Measurements from ENCODE around the gene ISOC1.

ISOC1 gene

GRCh38 chr5:129122560-129122959 is 28.0 kb downstream of the ISOC1 start:
- no peaks in the 10 kb centered on the region for H3K9me3 ChIP-seq (replicated peaks in 1 of 2; ENCODE audit: control insufficient read depth in 2 of 2, insufficient read depth in 1 of 2, low read depth in 1 of 2, low read length in 2 of 2)
- H2BK120ac ChIP-seq (ENCODE audit: low read depth, low read length), result no peak overlapping the region
- H3K27me3 ChIP-seq (ENCODE audit: control insufficient read depth in 3 of 3, insufficient read depth in 3 of 3, low read depth in 1 of 3, low read length in 3 of 3), result no peaks in the 10 kb centered on the region
- no peak for DNase-seq (ENCODE audit: low spot score)
- no peak overlapping the region for H2AK5ac ChIP-seq (ENCODE audit: low read depth, low read length)
- H3K14ac ChIP-seq (ENCODE audit: low read length), result no peak overlapping the region
- H2AFZ ChIP-seq (ENCODE audit: low read length), result no peak overlapping the region
- no peak overlapping the region for H3K18ac ChIP-seq (ENCODE audit: low read length)
- H3K4me2 ChIP-seq (ENCODE audit: insufficient read depth, low read length, poor library complexity, severe bottlenecking), result no peak overlapping the region
- H3K27ac ChIP-seq (replicated peaks; ENCODE audit: low read length), result no peak overlapping the region
- no peak overlapping the region for H4K91ac ChIP-seq (ENCODE audit: low read depth, low read length, poor library complexity)
- H3K4me1 ChIP-seq (ENCODE audit: control insufficient read depth in 2 of 2, insufficient read depth in 1 of 2, low read depth in 1 of 2, low read length in 2 of 2), result no peaks in the 10 kb centered on the region
- H3K79me1 ChIP-seq (ENCODE audit: low read depth, low read length), result no peaks in the 10 kb centered on the region
- no peaks in the 10 kb centered on the region for H3K36me3 ChIP-seq (replicated peaks in 1 of 2; ENCODE audit: control insufficient read depth in 2 of 2, insufficient read depth in 2 of 2, low read length in 2 of 2)
- H3K9ac ChIP-seq (ENCODE audit: low read depth, low read length, poor library complexity), result no peak overlapping the region
- H3K23ac ChIP-seq (ENCODE audit: low read depth, low read length, poor library complexity), result no peak overlapping the region
- no peak overlapping the region for H3K4me3 ChIP-seq (ENCODE audit: low read length in 2 of 2)
- no peak overlapping the region for H2BK15ac ChIP-seq (ENCODE audit: low read length)
- H2BK5ac ChIP-seq (ENCODE audit: low read length), result no peak overlapping the region
- no peak overlapping the region for H2BK12ac ChIP-seq (ENCODE audit: low read length)
- no peak overlapping the region for H4K8ac ChIP-seq (ENCODE audit: low read depth, low read length)
- no peak overlapping the region for H3K4ac ChIP-seq (ENCODE audit: low read length)

DNA sequence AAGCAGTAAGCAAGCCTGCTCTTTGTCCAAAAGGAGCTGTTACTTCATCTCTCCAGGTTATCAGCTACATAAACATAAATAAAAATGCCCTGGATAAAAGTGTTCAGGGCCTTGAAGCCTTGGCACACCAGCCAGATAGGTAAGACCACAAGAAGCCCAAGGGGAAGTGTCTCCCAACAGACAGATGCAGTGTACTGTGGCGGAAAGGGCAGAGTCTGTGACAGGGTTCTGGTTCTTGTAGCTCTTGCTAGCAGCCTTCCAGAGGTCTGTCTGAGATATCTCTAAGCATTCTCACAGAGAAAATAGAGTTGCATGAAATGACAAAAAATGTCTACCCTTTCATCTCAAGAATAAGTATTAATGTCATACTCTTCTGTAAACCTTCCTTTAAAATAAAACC is 30.1 kb downstream of the ISOC1 start:
- no peak overlapping the region for H2BK15ac ChIP-seq (ENCODE audit: low read length)
- no peaks in the 10 kb centered on the region for H3K4me1 ChIP-seq (ENCODE audit: control insufficient read depth in 2 of 2, insufficient read depth in 1 of 2, low read depth in 1 of 2, low read length in 2 of 2)
- no peak overlapping the region for H3K4me3 ChIP-seq (ENCODE audit: low read length in 2 of 2)
- no peaks in the 10 kb centered on the region for H3K36me3 ChIP-seq (replicated peaks in 1 of 2; ENCODE audit: control insufficient read depth in 2 of 2, insufficient read depth in 2 of 2, low read length in 2 of 2)
- no peaks in the 10 kb centered on the region for H3K27me3 ChIP-seq (ENCODE audit: control insufficient read depth in 3 of 3, insufficient read depth in 3 of 3, low read depth in 1 of 3, low read length in 3 of 3)
- no peak overlapping the region for H4K8ac ChIP-seq (ENCODE audit: low read depth, low read length)
- no peak overlapping the region for H3K14ac ChIP-seq (ENCODE audit: low read length)
- no CpG with 5 or more reads among the region's 1 CpG for WGBS, 2 donors (ENCODE audit: extremely low coverage in 2 of 2, insufficient read length in 2 of 2, insufficient replicate concordance in 1 of 2)
- no peak overlapping the region for H3K27ac ChIP-seq (replicated peaks; ENCODE audit: low read length)
- H2AFZ ChIP-seq (ENCODE audit: low read length), result no peak overlapping the region
- no peaks in the 10 kb centered on the region for H3K9me3 ChIP-seq (replicated peaks in 1 of 2; ENCODE audit: control insufficient read depth in 2 of 2, insufficient read depth in 1 of 2, low read depth in 1 of 2, low read length in 2 of 2)
- H3K9ac ChIP-seq (ENCODE audit: low read depth, low read length, poor library complexity), result no peak overlapping the region
- H2BK120ac ChIP-seq (ENCODE audit: low read depth, low read length), result no peak overlapping the region
- no peak overlapping the region for H3K18ac ChIP-seq (ENCODE audit: low read length)
- no peak overlapping the region for H3K4me2 ChIP-seq (ENCODE audit: insufficient read depth, low read length, poor library complexity, severe bottlenecking)
- no peaks in the 10 kb centered on the region for H3K79me1 ChIP-seq (ENCODE audit: low read depth, low read length)
- H2BK5ac ChIP-seq (ENCODE audit: low read length), result no peak overlapping the region
- H3K4ac ChIP-seq (ENCODE audit: low read length), result no peak overlapping the region
- H4K91ac ChIP-seq (ENCODE audit: low read depth, low read length, poor library complexity), result no peak overlapping the region
- no peak for DNase-seq (ENCODE audit: low spot score)
- no peak overlapping the region for H3K23ac ChIP-seq (ENCODE audit: low read depth, low read length, poor library complexity)
- H2BK12ac ChIP-seq (ENCODE audit: low read length), result no peak overlapping the region
- no peak overlapping the region for H2AK5ac ChIP-seq (ENCODE audit: low read depth, low read length)

DNA sequence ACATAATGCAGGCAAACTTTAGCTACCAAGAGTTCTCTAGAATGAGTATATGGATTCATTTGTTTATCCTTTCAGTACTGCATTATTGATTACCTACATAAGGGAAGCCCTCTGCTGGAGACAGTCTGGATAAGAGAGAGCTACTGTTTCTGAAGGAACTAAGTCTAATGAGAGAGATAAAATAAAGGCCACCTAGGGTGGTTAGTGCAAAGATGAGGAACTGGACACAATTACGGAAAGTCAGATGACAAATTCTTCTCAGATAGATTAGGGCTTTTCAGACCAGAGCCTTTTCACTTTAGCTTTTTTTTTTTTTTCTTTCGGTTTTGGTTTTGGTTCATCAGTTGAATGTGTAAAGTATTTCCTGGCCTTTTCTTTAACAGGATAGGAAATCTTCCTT is 31.3 kb downstream of the ISOC1 start:
- no peak for DNase-seq (ENCODE audit: low spot score)

DNA sequence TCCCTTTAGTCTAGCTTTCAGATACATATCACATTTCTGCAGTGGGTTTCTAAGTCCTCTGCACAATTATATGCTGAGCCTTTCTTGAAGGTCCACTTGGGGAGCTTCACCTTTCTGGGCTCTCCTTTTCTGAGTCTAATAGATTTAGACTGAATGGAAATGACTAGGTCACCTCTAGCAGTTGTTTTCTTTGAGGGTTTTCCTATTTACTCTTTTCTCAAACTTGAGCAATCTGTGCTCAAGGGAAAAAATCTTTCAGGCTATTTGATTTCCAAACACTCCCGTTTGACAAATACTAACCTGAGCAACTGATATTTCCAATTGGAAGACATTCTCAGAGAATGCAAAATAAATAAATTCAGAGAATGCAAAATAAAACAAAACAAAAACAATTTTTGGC is 39.0 kb downstream of the ISOC1 start:
- no peak for DNase-seq (ENCODE audit: low spot score)
- H3K9ac ChIP-seq (ENCODE audit: low read depth, low read length, poor library complexity), result no peak overlapping the region

More for the DNA sequence above, 31.3 kb downstream of the ISOC1 start:
- no peak overlapping the region for H3K23ac ChIP-seq (ENCODE audit: low read depth, low read length, poor library complexity)
- no peak overlapping the region for H2BK12ac ChIP-seq (ENCODE audit: low read length)
- no peak overlapping the region for H2AK5ac ChIP-seq (ENCODE audit: low read depth, low read length)
- H4K8ac ChIP-seq (ENCODE audit: low read depth, low read length), result no peak overlapping the region
- H2BK15ac ChIP-seq (ENCODE audit: low read length), result no peak overlapping the region
- no peak overlapping the region for H3K18ac ChIP-seq (ENCODE audit: low read length)
- no peak overlapping the region for H3K4me2 ChIP-seq (ENCODE audit: insufficient read depth, low read length, poor library complexity, severe bottlenecking)
- H2BK5ac ChIP-seq (ENCODE audit: low read length), result no peak overlapping the region
- H2BK120ac ChIP-seq (ENCODE audit: low read depth, low read length), result no peak overlapping the region
- no peak overlapping the region for H3K4ac ChIP-seq (ENCODE audit: low read length)
- H3K36me3 ChIP-seq (replicated peaks in 1 of 2; ENCODE audit: control insufficient read depth in 2 of 2, insufficient read depth in 2 of 2, low read length in 2 of 2), result no peaks in the 10 kb centered on the region
- H3K27ac ChIP-seq (replicated peaks; ENCODE audit: low read length), result no peak overlapping the region
- no peaks in the 10 kb centered on the region for H3K79me1 ChIP-seq (ENCODE audit: low read depth, low read length)
- no peak overlapping the region for H3K4me3 ChIP-seq (ENCODE audit: low read length in 2 of 2)
- no CpG with 5 or more reads among the region's 2 CpGs for WGBS, 2 donors (ENCODE audit: extremely low coverage in 2 of 2, insufficient read length in 2 of 2, insufficient replicate concordance in 1 of 2)
- no peaks in the 10 kb centered on the region for H3K27me3 ChIP-seq (ENCODE audit: control insufficient read depth in 3 of 3, insufficient read depth in 3 of 3, low read depth in 1 of 3, low read length in 3 of 3)
- no peak overlapping the region for H3K14ac ChIP-seq (ENCODE audit: low read length)
- no peaks in the 10 kb centered on the region for H3K4me1 ChIP-seq (ENCODE audit: control insufficient read depth in 2 of 2, insufficient read depth in 1 of 2, low read depth in 1 of 2, low read length in 2 of 2)
- H2AFZ ChIP-seq (ENCODE audit: low read length), result no peak overlapping the region
- H3K9me3 ChIP-seq (replicated peaks in 1 of 2; ENCODE audit: control insufficient read depth in 2 of 2, insufficient read depth in 1 of 2, low read depth in 1 of 2, low read length in 2 of 2), result no peaks in the 10 kb centered on the region
- no peak overlapping the region for H3K9ac ChIP-seq (ENCODE audit: low read depth, low read length, poor library complexity)
- no peak overlapping the region for H4K91ac ChIP-seq (ENCODE audit: low read depth, low read length, poor library complexity)

More for the DNA sequence above, 39.0 kb downstream of the ISOC1 start:
- H4K8ac ChIP-seq (ENCODE audit: low read depth, low read length), result no peak overlapping the region
- H2AK5ac ChIP-seq (ENCODE audit: low read depth, low read length), result no peak overlapping the region
- H3K9me3 ChIP-seq (replicated peaks in 1 of 2; ENCODE audit: control insufficient read depth in 2 of 2, insufficient read depth in 1 of 2, low read depth in 1 of 2, low read length in 2 of 2), result no peaks in the 10 kb centered on the region
- no peak overlapping the region for H3K14ac ChIP-seq (ENCODE audit: low read length)
- H3K4me1 ChIP-seq (ENCODE audit: control insufficient read depth in 2 of 2, insufficient read depth in 1 of 2, low read depth in 1 of 2, low read length in 2 of 2), result no peaks in the 10 kb centered on the region
- H2BK5ac ChIP-seq (ENCODE audit: low read length), result no peak overlapping the region
- H3K4me3 ChIP-seq (ENCODE audit: low read length in 2 of 2), result no peak overlapping the region
- no peaks in the 10 kb centered on the region for H3K36me3 ChIP-seq (replicated peaks in 1 of 2; ENCODE audit: control insufficient read depth in 2 of 2, insufficient read depth in 2 of 2, low read length in 2 of 2)
- no peaks in the 10 kb centered on the region for H3K27me3 ChIP-seq (ENCODE audit: control insufficient read depth in 3 of 3, insufficient read depth in 3 of 3, low read depth in 1 of 3, low read length in 3 of 3)
- no peak overlapping the region for H3K18ac ChIP-seq (ENCODE audit: low read length)
- H3K4ac ChIP-seq (ENCODE audit: low read length), result no peak overlapping the region
- H2BK15ac ChIP-seq (ENCODE audit: low read length), result no peak overlapping the region
- H2BK12ac ChIP-seq (ENCODE audit: low read length), result no peak overlapping the region
- no peak overlapping the region for H4K91ac ChIP-seq (ENCODE audit: low read depth, low read length, poor library complexity)
- H2AFZ ChIP-seq (ENCODE audit: low read length), result no peak overlapping the region
- no peak overlapping the region for H2BK120ac ChIP-seq (ENCODE audit: low read depth, low read length)
- no CpG with 5 or more reads among the region's 1 CpG for WGBS, 2 donors (ENCODE audit: extremely low coverage in 2 of 2, insufficient read length in 2 of 2, insufficient replicate concordance in 1 of 2)
- H3K27ac ChIP-seq (replicated peaks; ENCODE audit: low read length), result no peak overlapping the region
- no peaks in the 10 kb centered on the region for H3K79me1 ChIP-seq (ENCODE audit: low read depth, low read length)
- no peak overlapping the region for H3K4me2 ChIP-seq (ENCODE audit: insufficient read depth, low read length, poor library complexity, severe bottlenecking)
- H3K23ac ChIP-seq (ENCODE audit: low read depth, low read length, poor library complexity), result no peak overlapping the region

Measured in neuronal stem cell (in vitro differentiated cells).